HG02870 (cell line): Measurements from ENCODE around the gene FNDC1.

Experiments used
- ATAC-seq: cut with Tn5 transposase; IDR thresholded peaks from one replicate; pipeline ENCODE4 v1.9.1; 2021; ENCODE audit warnings: mild to moderate bottlenecking, moderate library complexity; ENCODE audit not compliant: unreplicated experiment

FNDC1 gene

DNA sequence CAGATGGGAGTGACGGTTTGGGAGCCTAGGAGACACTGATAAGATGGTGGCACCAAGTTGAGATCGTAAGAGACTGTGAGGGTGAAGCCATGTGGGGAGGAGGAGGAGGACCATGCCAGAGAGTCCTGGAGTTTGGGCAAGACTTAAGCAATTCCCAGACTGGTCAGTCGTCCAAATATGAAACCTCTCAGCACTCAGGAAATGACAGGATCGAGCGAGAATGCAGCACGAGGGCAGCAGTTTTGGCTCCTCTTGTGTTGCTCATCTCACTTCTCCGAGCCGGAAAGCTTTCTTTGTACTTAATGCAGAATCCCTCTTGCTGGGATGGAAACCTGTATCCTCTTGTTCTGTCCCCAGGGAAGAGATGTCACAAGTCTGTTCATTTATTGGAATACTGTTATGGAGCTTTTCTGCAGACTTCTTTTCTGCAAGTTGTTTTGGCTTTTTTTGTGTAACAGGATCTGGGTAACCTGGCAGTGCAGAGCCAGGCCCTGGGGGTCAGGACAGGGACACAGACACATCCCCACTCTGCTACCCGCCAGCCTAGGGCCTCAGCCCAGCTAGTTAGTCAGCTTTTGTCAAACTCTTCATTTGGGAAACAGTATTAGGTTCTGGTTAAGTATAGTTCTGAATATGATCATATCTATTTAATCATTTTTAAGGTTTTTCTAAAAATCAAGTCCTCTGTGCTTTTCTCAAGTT lies 34.3 kb downstream of the FNDC1 start:
- ATAC-seq, result no peak

- no peak for ATAC-seq
These were observed 35.4 kb downstream of the FNDC1 start for GRCh38 chr6:159204605-159205004.

DNA sequence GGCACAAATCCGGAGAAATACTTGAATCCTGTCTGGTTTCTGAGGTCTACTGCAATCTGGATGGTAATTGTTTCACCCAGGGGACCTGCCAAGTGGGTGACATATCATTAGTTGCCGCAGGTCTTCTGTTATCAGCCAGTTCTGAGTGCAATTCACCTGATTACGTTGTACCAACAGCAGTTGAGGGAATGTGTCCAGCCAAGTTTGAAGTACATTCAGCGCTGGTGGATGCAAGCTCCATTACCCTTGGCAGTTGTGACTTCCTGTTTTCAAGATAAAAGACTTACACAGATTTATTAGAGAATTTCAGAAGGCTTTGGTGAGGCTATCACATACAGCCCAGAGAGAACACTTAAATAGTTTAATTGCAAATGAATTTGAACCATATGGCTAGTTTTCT lies 42.8 kb downstream of the FNDC1 start:
- no peak for ATAC-seq

GRCh38 chr6:159212525-159213280 lies 43.5 kb downstream of the FNDC1 start:
- ATAC-seq, result no peak

GRCh38 chr6:159213405-159213804 lies 44.2 kb downstream of the FNDC1 start:
- no peak for ATAC-seq

DNA sequence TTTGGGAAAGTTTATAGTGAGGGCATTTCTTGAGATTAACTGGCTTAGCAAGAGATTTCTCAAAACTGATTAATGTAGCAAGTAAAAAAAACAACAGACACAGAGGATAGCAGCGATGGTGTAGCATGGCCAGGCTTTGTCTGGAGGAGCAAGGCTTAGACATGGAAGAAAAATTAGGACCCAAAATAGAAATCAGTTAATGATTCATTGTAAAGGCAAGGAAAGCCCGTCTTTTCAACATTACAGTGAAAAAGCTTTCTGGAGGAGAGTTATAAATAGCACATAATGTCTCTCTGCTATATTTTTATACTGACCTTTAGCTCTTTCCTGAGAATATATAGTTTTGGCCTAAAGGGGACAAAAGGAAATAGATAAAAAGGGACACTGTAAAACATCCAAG lies 45.1 kb downstream of the FNDC1 start:
- no peak for ATAC-seq

GRCh38 chr6:159217595-159218275 lies 48.5 kb downstream of the FNDC1 start:
- ATAC-seq, result peak; percentile 67

- no peak for ATAC-seq
These were observed 50.9 kb downstream of the FNDC1 start for GRCh38 chr6:159220093-159220492.

GRCh38 chr6:159221486-159222170 lies 52.4 kb downstream of the FNDC1 start:
- no peak for ATAC-seq

DNA sequence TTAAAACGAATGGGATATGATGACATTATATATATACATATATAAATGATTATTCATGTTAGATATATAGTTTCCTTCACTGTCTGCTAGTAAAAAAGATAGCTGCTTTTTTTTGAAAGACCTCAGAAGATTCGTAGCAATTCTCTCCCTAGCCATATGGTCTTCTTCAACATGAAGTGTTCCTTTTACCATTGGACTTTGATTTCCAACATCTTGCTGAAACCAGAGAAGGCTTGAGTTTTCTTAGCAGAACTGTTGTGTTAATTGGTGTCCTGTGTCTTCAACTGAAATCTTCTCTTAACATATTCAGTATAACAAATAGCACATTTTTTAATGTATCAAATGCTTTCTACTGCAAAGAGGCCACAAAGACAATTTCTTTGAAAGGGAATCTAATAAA lies 55.3 kb downstream of the FNDC1 start:
- no peak for ATAC-seq

- ATAC-seq, result no peak
These were observed 60.5 kb downstream of the FNDC1 start for GRCh38 chr6:159229651-159230051.

- ATAC-seq, result no peak
These were observed 63.0 kb downstream of the FNDC1 start for GRCh38 chr6:159232106-159232645.

DNA sequence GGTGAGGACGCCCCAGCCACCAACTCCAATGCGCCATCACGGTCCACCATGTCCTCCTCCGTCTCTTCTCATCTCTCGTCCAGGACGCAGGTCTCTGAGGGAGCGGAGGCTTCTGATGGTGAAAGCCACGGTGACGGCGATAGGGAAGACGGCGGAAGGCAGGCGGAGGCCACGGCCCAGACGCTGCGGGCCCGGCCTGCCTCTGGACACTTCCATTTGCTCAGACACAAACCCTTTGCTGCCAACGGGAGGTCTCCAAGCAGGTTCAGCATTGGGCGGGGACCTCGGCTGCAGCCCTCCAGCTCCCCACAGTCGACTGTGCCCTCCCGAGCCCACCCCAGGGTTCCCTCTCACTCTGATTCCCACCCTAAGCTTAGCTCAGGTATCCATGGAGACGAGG lies 63.6 kb downstream of the FNDC1 start:
- ATAC-seq, result no peak

GRCh38 chr6:159233365-159234101 lies 64.3 kb downstream of the FNDC1 start:
- no peak for ATAC-seq

GRCh38 chr6:159234102-159234553 lies 64.9 kb downstream of the FNDC1 start:
- no peak for ATAC-seq

- no peak for ATAC-seq
These were observed 69.8 kb downstream of the FNDC1 start for GRCh38 chr6:159238920-159239558.

DNA sequence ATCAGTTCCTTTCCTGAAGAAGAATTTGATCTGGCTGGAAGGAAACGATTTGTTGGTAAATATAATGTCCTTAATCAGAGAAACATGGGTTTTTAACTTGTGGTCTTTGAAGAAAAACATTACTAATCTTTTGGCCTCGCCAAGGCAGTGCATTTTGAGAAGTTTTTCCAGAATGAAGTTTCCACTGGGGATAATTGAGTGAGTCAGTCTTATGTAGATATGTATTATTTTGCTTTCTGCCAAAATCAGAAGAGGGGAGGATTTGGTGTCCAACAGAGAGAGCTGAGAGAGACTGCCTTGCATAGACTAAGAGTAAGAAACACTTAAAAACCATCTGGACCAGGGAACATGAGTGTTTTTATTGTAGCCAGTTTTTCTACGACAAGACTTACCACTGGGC lies 79.9 kb downstream of the FNDC1 start:
- no peak for ATAC-seq

- ATAC-seq, result no peak
These were observed 80.6 kb downstream of the FNDC1 start for GRCh38 chr6:159249752-159250151.

- no peak for ATAC-seq
These were observed 81.4 kb downstream of the FNDC1 start for GRCh38 chr6:159250633-159251032.
